Fibroblast of peridontal ligament (primary cell): ENCODE results near the gene ZNF285.
A peak's percentile ranks its signal among the peaks of the same experiment; 100 is the strongest.
"Not testable (repeated sequence)": the region's sequence is repeated elsewhere in the genome, so short reads cannot be mapped to it uniquely, and the experiment has no call there.

Experiments used
- DNase-seq: peaks from one replicate; pipeline ENCODE4 v3.0.0-alpha.2; 2010; ENCODE audit errors: extremely low read depth

Gene ZNF285

GRCh38 chr19:44401139-44402115 is at the start of gene ZNF285:
Gene ZNF285, minus strand, starts transcription at chr19:44401608. Its CDS starts 4,395 bp downstream, at chr19:44397213.
- peak; percentile 96 for DNase-seq

GRCh38 chr19:44447916-44448674 is 46.7 kb upstream of the ZNF285 start, which contains the start of gene ZNF229:
Gene ZNF229, minus strand, starts transcription at chr19:44448472. Its CDS starts 5,625 bp downstream, at chr19:44442847.
- DNase-seq: peak; percentile 91

GRCh38 chr19:44438441-44438840 is 37.0 kb upstream of the ZNF285 start:
- no peak for DNase-seq

- no peak for DNase-seq
Measured at GRCh38 chr19:44435441-44435840, 34.0 kb upstream of the ZNF285 start.

GRCh38 chr19:44430956-44431355 is 29.5 kb upstream of the ZNF285 start:
- DNase-seq: no peak

- DNase-seq: not testable (repeated sequence)
Measured at GRCh38 chr19:44415553-44415952, 14.1 kb upstream of the ZNF285 start.

- DNase-seq: peak; percentile 42
Measured at GRCh38 chr19:44389268-44389667, 12.1 kb downstream of the ZNF285 start.

GRCh38 chr19:44374789-44375188 is 26.6 kb downstream of the ZNF285 start:
- DNase-seq: no peak

GRCh38 chr19:44371815-44372480 is 29.5 kb downstream of the ZNF285 start:
- no peak for DNase-seq

- DNase-seq: no peak
Measured at GRCh38 chr19:44367024-44367423, 34.4 kb downstream of the ZNF285 start.

GRCh38 chr19:44356383-44357111 is 44.9 kb downstream of the ZNF285 start, which contains the start of gene ZNF112:
Gene ZNF112, minus strand, starts transcription at chr19:44356680. Its CDS starts 16,141 bp downstream, at chr19:44340539.
- DNase-seq: peak; percentile 94

- no peak for DNase-seq
Measured at GRCh38 chr19:44346556-44346955, 54.9 kb downstream of the ZNF285 start.

- DNase-seq: no peak
Measured at GRCh38 chr19:44345959-44346358, 55.4 kb downstream of the ZNF285 start.

GRCh38 chr19:44344255-44344654 is 57.2 kb downstream of the ZNF285 start:
- no peak for DNase-seq

GRCh38 chr19:44341794-44342193 is 59.6 kb downstream of the ZNF285 start:
- DNase-seq: no peak

GRCh38 chr19:44334639-44335038 is 66.8 kb downstream of the ZNF285 start:
- not testable (repeated sequence) for DNase-seq
